ENCODE results near the gene HNF4A. TPM values are rescaled to one million over a fixed set of nuclear protein-coding genes. Genes with fewer than 3 reads are reported as not detected.
A peak's percentile ranks its signal among the peaks of the same experiment; 100 is the strongest.

The HNF4A gene
- total and polyA plus RNA-seq, 2 of the 13 experiments (the other 11 are each of a cell fraction or from before 2014, with no cell fraction given), result 80.9 to 169 TPM

DNA sequence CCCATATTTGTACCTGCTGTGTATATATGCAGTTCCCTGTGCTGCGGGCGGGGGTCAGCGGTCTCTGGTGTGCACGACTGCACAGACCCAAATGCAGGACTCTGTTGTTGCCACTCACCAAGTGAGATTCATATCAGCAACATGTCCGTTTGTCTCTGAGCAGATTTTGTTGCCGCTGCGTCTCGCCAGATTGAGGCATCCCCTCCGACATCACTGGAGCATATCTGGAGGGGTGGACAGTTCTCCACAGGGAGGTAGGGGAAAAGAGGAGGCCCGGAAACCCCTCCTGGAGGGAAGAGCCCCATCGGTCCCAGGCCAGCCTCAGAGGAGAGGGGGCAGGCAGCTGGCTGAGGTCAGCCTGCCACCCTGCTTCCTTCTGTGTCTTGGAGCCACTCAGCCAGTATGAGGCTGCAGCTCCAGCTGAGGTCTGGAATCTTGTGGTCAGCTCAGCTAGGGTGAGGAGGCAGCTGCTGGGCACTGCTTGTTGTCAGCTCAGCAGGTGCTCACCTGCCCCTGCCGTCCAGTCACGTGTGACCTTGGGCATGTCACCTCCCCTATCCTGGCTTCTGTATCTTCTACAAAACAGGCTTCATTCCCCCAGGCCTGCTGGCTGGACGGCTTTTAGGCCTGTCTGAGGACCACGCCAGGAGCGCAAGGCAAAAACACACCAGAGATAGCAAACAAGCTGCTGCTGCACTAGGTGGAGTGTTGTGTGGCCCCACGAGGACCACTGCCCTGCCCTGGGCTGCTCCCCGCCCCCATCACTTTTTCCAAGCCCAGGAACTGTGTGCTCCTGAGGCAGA, 47.1 kb downstream of the HNF4A start (continued):
- TF ChIP-seq, protein P1, sequence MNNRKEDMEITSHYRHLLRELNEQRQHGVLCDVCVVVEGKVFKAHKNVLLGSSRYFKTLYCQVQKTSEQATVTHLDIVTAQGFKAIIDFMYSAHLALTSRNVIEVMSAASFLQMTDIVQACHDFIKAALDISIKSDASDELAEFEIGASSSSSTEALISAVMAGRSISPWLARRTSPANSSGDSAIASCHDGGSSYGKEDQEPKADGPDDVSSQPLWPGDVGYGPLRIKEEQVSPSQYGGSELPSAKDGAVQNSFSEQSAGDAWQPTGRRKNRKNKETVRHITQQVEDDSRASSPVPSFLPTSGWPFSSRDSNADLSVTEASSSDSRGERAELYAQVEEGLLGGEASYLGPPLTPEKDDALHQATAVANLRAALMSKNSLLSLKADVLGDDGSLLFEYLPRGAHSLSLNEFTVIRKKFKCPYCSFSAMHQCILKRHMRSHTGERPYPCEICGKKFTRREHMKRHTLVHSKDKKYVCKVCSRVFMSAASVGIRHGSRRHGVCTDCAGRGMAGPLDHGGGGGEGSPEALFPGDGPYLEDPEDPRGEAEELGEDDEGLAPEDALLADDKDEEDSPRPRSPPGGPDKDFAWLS (CRISPR knock-in tag; IDR thresholded peaks at IDR 0.05; ENCODE audit: borderline replicate concordance), result peak; percentile 83; the same call in 1 of the 2 replicates
- TF ChIP-seq ZNF577 (CRISPR knock-in tag; IDR thresholded peaks at IDR 0.05; ENCODE audit: borderline replicate concordance, low read depth) (peak; percentile 24; the same call in 1 of the 2 replicates), LCORL (IDR thresholded peaks at IDR 0.05) (no peak), LCORL (CRISPR knock-in tag; IDR thresholded peaks at IDR 0.05) (peak; percentile 71), TAF1 (CRISPR knock-in tag; IDR thresholded peaks at IDR 0.05) (peak; percentile 56; the same call in 1 of the 2 replicates), ZNF510 (CRISPR knock-in tag; IDR thresholded peaks at IDR 0.05; ENCODE audit: low read depth) (0 out of 2 replicates have a peak, but pooled peaks have one; percentile 61), ZNF138 (CRISPR knock-in tag; IDR thresholded peaks at IDR 0.05; ENCODE audit: low read depth) (no peak), NRL (CRISPR knock-in tag; IDR thresholded peaks at IDR 0.05; ENCODE audit: borderline replicate concordance) (peak; percentile 69; the same call in 1 of the 2 replicates), ZNF263 (CRISPR knock-in tag; IDR thresholded peaks at IDR 0.05) (0 out of 2 replicates have a peak, but pooled peaks have one; percentile 14), PCBP2 (optimal IDR thresholded peaks at IDR 0.05; ENCODE audit: low read depth, low read length, poor library complexity, severe bottlenecking) (no peak), ZNF441 (CRISPR knock-in tag; IDR thresholded peaks at IDR 0.05; ENCODE audit: borderline replicate concordance) (no peak), ZNF552 (CRISPR knock-in tag; IDR thresholded peaks at IDR 0.05; ENCODE audit: borderline replicate concordance) (0 out of 2 replicates have a peak, but pooled peaks have one; percentile 63), HDAC2 (CRISPR knock-in tag; IDR thresholded peaks at IDR 0.05) (peak; percentile 76), SAP130 (CRISPR knock-in tag; IDR thresholded peaks at IDR 0.05; ENCODE audit: low read depth) (peak; percentile 87), ZNF253 (CRISPR knock-in tag; IDR thresholded peaks at IDR 0.05; ENCODE audit: borderline replicate concordance) (0 out of 2 replicates have a peak, but pooled peaks have one; percentile 13), ATF7-NPFF (CRISPR knock-in tag; IDR thresholded peaks at IDR 0.05; ENCODE audit: low read depth) (no peak), SRSF9 (IDR thresholded peaks at IDR 0.05; ENCODE audit: borderline replicate concordance, insufficient read depth, low read depth, low read length, poor library complexity, severe bottlenecking) (no peak), NFATC3 (CRISPR knock-in tag; IDR thresholded peaks at IDR 0.05) (peak; percentile 80; the same call in 1 of the 2 replicates), ZBTB7A (CRISPR knock-in tag; IDR thresholded peaks at IDR 0.05) (no peak; the same call in none of the 2 replicates), CAMTA2 (CRISPR knock-in tag; IDR thresholded peaks at IDR 0.05; ENCODE audit: borderline replicate concordance) (no peak; the same call in 1 of the 2 replicates), TMF1 (CRISPR knock-in tag; IDR thresholded peaks at IDR 0.05; ENCODE audit: low read depth) (0 out of 2 replicates have a peak, but pooled peaks have one; percentile 74), ZNF256 (CRISPR knock-in tag; conservative IDR thresholded peaks at IDR 0.05) (0 out of 2 replicates have a peak, but pooled peaks have one; percentile 59)
- TF ChIP-seq, protein P2, sequence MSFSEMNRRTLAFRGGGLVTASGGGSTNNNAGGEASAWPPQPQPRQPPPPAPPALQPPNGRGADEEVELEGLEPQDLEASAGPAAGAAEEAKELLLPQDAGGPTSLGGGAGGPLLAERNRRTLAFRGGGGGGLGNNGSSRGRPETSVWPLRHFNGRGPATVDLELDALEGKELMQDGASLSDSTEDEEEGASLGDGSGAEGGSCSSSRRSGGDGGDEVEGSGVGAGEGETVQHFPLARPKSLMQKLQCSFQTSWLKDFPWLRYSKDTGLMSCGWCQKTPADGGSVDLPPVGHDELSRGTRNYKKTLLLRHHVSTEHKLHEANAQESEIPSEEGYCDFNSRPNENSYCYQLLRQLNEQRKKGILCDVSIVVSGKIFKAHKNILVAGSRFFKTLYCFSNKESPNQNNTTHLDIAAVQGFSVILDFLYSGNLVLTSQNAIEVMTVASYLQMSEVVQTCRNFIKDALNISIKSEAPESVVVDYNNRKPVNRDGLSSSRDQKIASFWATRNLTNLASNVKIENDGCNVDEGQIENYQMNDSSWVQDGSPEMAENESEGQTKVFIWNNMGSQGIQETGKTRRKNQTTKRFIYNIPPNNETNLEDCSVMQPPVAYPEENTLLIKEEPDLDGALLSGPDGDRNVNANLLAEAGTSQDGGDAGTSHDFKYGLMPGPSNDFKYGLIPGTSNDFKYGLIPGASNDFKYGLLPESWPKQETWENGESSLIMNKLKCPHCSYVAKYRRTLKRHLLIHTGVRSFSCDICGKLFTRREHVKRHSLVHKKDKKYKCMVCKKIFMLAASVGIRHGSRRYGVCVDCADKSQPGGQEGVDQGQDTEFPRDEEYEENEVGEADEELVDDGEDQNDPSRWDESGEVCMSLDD (CRISPR knock-in tag; IDR thresholded peaks at IDR 0.05; ENCODE audit: borderline replicate concordance), result 0 out of 2 replicates have a peak, but pooled peaks have one; percentile 41
- TF ChIP-seq, protein P3, sequence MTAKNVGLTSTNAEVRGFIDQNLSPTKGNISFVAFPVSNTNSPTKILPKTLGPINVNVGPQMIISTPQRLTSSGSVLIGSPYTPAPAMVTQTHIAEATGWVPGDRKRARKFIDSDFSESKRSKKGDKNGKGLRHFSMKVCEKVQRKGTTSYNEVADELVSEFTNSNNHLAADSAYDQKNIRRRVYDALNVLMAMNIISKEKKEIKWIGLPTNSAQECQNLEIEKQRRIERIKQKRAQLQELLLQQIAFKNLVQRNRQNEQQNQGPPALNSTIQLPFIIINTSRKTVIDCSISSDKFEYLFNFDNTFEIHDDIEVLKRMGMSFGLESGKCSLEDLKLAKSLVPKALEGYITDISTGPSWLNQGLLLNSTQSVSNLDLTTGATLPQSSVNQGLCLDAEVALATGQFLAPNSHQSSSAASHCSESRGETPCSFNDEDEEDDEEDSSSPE (CRISPR knock-in tag; IDR thresholded peaks at IDR 0.05), result peak; percentile 52; the same call in 1 of the 2 replicates
